GM12875 (cell line): ENCODE measurements around the gene ZSWIM3.

Source experiments
- H3K4me3 ChIP-seq: one replicate; pipeline ENCODE4 v1.5.1; 2011; ENCODE audit warnings: low read depth, low read length, control low read depth
- TF ChIP-seq, protein P1 (sequence below): IDR thresholded peaks from 2 replicates; pipeline ENCODE4 v1.5.1; 2011; ENCODE audit warnings: low read depth, mild to moderate bottlenecking, control low read depth, inconsistent platforms, low read length, moderate library complexity, borderline replicate concordance; ENCODE audit not compliant: insufficient read depth

ZSWIM3 gene

DNA sequence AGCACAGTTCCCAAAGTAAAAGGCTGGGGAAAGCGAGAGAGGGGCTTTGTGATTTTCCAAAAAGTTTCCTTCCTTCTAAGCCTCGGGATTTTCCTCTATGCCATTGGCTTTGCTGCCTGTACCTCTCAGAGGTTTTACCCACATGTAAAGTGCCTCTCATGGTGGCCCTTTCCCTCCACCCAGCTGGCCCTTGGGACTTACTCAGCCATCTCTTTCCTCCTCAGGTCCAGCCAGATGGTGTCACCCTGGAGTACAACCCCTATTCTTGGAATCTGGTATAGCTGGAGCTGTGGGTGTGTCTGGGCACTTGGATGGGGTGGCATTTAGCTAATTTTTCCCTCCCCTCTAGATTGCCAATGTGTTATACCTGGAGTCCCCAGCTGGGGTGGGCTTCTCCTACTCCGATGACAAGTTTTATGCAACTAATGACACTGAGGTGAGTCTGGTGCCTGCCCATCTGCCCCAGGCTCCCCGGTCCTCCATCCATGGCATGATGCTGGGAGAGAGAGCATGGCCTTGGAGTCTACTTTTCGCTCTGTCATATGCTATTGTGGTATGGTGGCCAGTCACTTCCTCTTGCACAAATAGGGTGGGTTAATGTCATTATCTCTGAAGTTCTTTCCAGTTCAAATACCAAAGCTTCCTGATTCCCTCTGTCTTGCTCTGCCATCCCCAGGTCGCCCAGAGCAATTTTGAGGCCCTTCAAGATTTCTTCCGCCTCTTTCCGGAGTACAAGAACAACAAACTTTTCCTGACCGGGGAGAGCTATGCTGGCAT is 34.8 kb downstream of the ZSWIM3 start:
- H3K4me3 ChIP-seq, result peak overlapping the region; percentile 84
- TF ChIP-seq, protein P1, sequence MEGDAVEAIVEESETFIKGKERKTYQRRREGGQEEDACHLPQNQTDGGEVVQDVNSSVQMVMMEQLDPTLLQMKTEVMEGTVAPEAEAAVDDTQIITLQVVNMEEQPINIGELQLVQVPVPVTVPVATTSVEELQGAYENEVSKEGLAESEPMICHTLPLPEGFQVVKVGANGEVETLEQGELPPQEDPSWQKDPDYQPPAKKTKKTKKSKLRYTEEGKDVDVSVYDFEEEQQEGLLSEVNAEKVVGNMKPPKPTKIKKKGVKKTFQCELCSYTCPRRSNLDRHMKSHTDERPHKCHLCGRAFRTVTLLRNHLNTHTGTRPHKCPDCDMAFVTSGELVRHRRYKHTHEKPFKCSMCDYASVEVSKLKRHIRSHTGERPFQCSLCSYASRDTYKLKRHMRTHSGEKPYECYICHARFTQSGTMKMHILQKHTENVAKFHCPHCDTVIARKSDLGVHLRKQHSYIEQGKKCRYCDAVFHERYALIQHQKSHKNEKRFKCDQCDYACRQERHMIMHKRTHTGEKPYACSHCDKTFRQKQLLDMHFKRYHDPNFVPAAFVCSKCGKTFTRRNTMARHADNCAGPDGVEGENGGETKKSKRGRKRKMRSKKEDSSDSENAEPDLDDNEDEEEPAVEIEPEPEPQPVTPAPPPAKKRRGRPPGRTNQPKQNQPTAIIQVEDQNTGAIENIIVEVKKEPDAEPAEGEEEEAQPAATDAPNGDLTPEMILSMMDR, result 0 out of 2 replicates have a peak, but pooled peaks have one; percentile 1

DNA sequence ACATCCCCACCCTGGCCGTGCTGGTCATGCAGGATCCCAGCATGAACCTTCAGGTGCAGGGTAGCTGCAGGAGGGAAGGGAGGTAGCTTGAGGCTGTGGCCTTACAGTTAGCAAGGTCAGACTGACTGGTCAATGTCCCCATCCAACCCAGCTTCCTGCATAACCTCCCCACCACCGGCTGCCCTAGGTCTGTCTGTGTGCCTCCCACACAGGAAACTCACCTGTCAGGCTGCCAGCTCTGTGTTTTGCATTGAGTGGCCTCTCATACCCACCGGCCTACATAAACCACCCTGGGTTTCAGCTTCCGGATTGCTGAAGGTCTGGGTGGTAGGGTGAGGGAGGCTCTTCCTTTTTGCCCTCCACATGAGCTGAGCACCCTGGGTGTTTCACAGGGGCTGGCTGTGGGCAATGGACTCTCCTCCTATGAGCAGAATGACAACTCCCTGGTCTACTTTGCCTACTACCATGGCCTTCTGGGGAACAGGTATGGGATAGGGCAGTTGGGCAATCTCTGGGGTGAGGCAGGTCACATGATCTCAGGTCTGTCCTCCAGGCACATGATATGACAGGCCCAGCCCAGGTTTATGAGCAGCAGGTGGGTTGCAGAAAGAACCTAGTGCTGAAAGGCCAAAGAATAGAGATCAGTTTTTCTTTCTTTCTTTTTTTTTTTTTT is 35.5 kb downstream of the ZSWIM3 start:
- no peak overlapping the region for H3K4me3 ChIP-seq

DNA sequence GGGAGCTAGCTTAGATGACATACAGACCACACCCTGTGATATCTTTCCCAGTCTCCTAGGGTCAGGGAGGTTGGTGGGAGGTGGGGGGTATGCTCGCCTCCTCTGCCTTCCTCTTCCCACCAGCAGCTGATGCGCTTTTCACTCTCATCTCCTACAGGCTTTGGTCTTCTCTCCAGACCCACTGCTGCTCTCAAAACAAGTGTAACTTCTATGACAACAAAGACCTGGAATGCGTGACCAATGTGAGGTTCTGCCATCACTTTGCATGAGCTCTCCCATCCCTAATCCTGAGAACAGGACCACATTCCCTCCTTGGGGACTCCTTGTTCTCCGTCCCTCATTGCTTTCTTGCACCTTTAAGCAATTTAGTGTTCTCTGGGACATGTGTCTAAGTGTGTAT is 36.4 kb downstream of the ZSWIM3 start:
- no peak overlapping the region for H3K4me3 ChIP-seq
- TF ChIP-seq, protein P1, result no peak

More for the DNA sequence above, 35.5 kb downstream of the ZSWIM3 start:
- TF ChIP-seq, protein P1, result no peak

DNA sequence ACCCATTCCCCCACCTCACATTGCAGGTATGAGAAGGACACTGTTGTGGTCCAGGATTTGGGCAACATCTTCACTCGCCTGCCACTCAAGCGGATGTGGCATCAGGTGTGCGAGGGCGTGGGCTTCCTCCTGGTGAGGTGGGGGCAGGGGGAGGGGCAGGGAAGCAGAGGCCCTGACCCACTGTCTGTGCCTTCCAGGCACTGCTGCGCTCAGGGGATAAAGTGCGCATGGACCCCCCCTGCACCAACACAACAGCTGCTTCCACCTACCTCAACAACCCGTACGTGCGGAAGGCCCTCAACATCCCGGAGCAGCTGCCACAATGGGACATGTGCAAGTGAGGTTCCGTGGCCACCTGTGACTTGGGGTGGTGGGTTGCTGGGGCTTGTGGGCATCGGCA is 37.4 kb downstream of the ZSWIM3 start:
- TF ChIP-seq, protein P1, result no peak
- no peak overlapping the region for H3K4me3 ChIP-seq

DNA sequence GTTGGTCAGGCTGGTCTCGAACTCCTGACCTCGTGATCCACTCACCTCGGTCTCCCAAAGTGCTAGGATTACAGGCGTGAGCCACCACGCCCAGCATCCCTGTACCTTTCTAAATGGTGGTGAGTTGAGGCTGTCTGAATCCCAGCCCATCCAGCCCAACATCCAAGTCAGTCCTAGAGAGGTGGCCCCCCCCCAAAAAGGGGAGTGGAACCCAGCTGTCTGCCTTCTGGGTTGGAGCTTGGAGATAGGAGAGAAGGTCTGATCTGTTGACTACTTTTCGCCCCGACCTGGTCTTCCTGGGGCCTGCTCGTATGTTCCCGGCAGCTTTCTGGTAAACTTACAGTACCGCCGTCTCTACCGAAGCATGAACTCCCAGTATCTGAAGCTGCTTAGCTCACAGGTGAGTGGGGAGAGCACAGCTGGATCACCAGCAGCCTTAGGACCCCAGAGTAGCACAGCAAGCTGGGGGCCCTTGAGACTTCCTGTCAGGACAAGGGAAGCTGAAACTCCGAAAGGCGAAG is 39.3 kb downstream of the ZSWIM3 start:
- TF ChIP-seq, protein P1, result no peak
- H3K4me3 ChIP-seq, result no peak overlapping the region

DNA sequence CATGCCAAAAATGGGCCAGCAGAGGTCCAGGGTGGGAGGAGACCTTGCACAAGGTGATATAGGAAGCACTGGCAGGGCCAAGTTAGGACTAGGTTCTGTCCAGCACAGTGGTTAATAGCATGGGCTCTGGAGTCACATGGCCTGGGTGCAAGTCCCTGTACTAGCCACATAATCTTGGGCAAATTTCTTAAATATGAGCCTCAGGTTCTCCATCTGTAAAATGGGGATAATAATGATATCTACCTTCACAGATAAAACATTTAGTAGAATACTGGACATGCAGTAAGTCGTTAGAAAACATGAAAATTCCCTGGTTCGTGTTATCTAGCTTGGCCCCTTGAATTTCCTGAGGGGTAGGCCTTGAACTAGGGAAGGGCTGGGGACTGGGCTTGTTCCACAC is 39.9 kb downstream of the ZSWIM3 start:
- no peak overlapping the region for H3K4me3 ChIP-seq
- TF ChIP-seq, protein P1, result no peak
